Measurements from ENCODE around the gene CDH4.

The CDH4 gene

GRCh38 chr20:61251529-61252393, at the start of gene CDH4:
Gene CDH4 (plus strand): TSS chr20:61252261.
- DNase-seq: no peak

DNA sequence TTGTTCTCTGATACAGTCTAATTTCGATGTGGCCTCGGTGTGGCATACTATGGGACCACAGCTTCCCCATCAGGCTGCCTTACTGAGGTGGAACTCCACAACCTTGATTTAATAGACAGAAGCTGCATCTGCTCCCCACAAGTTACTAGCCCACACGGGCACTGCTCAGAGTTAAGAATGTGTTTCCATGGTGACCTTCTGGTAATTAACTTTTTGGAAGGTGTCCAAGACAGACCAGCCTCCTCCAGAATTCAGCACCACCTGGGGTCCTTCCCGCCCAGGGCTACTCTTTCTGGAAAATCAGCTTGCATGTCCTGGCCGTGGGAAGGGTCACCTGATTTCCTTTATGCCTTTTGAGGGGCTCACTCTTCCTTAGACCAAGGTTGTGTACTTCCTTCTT, 48.7 kb upstream of the CDH4 start:
- no peak for DNase-seq

DNA sequence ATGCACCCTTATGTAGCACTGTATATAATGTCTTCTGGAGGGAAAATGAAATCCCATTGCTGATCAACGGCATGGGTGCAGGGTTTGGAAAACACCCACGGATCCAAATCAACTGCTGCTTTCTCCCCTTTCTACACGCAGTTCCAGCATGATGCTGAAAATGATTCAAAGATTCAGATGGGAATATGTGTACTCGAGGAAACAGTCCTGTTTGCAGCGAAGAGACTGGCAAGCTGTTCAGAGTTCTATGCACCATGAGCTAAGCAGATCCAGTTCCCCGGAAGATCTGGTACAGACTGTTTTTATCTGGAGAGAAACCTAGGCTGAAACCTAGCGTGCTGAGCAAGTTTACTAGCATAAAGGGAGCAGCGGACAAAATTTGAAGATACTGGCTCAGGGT, 47.9 kb upstream of the CDH4 start:
- DNase-seq: no peak

DNA sequence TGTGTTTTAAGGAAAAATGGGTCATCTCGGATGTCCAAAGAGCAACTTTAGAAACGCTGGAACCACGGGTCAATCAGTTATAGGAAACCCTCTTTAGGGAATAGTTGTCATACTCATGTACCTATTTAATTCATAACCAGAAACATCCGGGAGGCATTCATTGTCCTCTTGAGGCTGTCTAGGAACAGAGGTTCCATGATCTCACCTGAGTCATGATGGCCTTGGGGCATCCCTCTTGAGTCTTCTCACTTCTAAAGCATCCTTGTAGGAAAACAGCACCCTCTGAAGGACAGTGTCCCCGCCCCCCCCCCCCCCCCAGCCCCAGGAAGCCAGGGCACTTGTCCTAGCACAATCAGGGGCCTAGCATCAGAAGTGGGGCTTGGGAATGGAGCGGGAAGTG, 46.3 kb upstream of the CDH4 start:
- no peak for DNase-seq

DNA sequence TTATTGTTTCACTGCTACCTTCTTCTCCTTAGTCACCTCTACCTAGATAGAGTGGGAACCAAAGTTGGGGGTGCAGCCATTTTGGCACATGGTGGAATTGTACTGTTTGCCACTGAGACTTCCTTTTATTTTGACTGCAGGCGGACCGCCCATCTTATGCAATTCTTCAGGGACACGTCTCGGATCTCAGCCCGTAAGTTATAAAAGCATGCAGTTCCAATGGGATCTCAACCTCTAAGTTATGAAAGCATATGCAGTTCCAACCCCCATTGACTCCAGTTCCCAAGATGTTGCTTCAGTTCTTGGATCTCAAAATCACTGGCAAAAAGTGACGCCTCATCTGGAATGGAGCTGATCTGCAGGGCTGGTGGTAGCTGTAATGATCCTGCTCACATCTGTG, 41.2 kb upstream of the CDH4 start:
- no peak for DNase-seq

GRCh38 chr20:61217848-61218247, 34.2 kb upstream of the CDH4 start:
- DNase-seq: no peak

DNA sequence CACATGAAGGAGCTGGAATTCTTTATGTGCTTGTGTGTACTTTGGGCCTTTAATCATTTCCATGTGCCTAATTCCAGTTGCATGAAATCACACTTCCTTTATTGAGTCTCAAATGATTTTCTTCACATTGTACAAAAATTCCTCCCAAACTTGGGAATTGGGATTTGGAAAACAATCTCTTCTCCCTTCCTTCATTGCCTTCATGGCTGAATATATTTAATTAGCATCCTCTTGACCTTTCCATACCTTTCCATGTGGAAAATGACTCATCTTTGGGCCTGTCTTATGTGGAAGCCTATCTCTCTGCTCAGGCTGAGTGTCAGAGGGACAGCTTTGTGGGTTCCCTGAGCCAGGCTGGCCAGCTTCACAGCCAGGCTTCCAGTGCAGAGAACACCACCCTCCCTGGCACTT, 33.0 kb upstream of the CDH4 start:
- no peak for DNase-seq

GRCh38 chr20:61220131-61220530, 31.9 kb upstream of the CDH4 start:
- DNase-seq: no peak

DNA sequence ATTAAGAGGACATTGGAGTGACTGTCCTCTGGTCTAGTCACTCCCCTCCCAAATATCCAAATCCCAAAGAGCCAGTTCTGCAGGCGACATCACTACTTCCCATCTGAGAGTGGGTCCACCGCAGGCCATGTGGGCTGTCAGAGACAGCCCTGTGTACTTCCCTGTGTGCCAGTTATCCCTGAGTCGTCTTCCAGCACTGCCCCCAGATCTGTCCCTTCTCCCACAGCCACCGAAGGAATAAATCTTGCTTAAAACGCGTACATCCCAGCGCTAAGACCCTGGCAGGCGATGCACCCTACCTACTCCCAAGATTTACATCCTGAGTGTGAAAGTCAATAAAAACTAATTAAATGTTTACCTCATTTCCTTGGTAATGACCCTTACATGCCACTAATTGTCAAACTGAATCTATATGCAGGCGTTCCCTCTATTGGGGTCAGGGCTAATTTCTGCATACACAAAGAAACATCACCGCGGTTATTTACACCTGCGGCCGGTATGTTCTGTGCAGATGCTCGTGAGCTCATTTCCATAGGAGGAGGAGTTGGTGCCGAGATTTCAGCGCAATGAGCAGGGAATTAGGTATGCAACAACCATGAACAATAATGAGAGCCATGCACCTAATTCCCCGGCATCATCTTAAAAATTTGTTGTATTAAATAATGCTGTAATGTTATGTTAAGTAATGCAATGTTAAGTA, 31.3 kb upstream of the CDH4 start:
- no peak for DNase-seq

- no peak for DNase-seq
Observed at GRCh38 chr20:61222699-61223098, 29.4 kb upstream of the CDH4 start.

DNA sequence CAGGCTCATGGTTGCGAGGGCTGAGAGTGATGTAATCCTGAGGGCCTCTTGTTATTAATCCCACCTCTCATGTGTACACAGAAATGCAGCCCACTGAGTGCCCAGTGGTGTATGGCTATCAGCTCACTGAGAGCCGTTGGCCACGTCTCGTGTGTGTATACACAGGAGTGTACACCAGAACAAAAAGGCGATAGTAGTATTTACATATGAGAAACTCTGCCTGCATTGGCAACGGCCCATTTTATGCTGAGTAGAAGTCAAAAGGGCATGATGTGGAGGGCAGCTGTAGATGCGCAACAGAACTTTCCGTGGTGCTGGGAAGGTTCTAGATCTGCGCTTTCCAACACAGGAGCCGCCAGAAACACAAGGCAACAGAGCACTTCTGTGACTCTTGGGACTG, 28.9 kb upstream of the CDH4 start:
- DNase-seq: no peak

DNA sequence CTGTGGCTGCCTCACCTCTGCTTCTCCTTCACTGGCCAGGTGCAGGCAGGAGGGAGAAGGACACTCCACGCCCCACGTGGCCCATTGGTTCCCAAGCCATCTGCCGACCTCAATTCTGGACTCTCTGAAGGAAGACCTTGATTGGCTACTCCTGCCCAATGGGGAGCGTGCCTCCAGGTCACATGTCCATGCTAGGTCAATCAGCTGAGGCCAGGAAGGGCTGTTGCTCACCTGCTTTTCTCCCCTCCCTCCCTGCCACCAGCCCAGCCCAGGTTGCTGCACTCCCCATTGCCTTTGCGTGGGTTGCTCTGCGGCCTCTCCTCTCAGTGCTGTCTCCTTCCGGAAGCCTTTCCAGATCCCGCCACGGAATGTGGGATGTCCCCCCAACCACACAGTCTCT, 21.9 kb upstream of the CDH4 start:
- DNase-seq: no peak

DNA sequence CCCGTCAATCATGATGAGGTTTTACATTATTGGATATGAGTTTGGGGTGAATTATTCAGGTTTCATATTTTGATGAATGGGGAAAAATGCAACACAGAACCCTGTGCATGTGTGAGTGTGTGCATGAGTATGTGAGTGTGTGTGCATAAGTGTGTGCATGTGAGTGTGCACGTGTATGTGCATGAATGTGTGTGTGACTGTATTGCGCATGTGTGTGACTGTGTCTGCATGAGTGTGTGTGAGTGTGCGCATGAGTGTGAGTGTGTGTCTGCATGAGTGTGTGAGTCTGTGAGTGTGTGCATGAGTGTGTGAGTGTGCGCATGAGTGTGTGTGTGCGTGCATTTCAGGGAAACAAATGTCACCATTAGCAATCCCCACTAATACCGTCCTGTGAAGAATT, 18.5 kb upstream of the CDH4 start:
- DNase-seq: no peak

- DNase-seq: no peak
Observed at GRCh38 chr20:61234224-61234890, 17.7 kb upstream of the CDH4 start.

DNA sequence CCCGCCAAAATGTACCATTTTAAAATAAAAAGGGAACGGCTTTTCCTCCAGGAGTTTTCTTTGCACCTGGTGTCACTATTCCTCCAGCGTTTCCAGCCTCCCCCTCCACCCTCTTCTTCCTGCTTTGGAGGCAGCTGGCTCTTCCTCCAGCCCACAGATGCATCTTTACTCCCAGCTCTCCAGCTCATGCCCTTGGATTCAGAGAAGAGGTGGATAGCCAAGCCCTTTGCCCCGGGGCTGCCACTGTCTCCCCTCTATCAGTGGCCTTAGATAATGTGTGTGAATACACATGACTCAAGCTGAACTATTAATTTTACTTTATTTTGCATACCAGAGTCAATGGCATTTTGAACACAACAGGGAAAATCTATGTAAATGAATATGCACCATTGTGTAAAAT, 15.3 kb upstream of the CDH4 start:
- DNase-seq: no peak

DNA sequence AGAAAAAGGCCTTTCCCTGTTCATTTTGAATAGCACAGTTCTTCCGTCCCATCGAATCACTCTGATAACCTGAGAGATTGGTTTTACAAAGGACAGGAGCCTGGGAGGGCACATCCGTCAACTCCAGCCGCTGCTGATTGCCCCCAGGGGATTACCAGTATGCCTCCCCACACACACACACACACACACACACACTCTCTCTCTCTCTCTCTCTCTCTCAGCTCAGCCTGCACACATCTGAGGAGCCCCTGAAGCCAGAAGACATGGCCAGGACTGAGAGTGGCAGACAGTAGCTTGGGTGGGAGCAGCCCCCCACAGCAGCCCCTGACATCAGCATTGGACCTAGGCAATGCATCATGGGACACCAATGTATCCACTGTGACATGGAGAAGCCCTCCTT, 13.2 kb upstream of the CDH4 start:
- no peak for DNase-seq

DNA sequence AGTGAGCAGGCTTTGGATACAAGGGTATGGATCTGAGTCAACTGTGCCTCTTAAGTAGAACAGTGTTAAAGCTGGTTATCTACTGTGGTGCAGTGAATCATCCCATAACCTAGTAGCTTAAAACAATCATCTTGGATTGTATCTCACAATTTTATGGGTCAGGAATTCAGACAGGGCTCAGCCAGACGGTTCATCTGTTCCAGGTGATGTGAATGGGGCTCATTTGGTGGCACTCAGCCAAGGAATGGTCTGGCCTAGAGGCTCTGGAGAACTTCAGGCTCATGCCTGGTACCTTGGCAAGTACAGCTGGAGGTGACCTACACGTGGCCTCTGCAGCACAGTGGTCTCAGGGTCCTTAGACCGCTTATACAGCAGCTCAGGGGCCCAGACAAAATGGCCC, 11.2 kb upstream of the CDH4 start:
- no peak for DNase-seq

DNA sequence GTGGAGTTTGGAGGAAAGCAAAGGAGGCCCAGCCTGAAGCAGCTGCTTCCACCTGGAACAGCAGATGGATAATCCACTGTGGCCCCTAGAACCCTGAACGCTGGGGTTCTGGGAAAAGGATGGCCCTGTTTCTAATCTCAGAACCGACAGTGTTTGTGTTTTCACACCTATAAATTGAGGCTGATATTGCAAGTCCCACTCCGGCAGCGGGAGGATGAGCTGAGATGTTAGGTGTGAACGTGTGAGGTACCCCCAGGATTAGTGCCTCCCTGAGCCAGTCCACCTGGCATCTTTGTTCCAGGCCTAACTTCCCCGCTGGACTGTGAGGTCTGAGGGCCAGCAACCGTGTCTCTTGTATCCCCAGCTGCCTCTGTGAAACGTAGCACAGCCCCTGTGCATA, 7.8 kb upstream of the CDH4 start:
- no peak for DNase-seq

- DNase-seq: no peak
Observed at GRCh38 chr20:61246269-61246668, 5.8 kb upstream of the CDH4 start.

DNA sequence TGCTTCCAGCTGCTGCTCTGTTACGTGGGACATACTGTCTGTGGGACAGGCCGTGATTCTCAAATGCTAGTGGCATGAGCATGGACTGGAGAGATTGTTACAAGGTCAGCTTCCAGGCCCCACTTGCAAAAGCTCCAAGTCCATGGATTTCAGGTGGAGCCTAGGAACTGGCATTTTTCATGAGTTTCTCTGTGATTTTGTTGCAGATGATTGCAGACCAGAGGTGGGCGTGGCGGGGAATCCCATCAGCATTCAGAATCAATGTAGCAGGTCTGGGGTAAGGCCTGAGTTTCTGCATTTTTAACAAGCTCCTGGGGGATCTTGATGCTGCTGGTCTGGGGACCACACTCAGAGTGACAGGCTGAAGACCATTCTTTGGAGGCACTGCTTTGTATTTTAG, 2.4 kb upstream of the CDH4 start:
- DNase-seq: no peak

GRCh38 chr20:61252601-61253263, 671 bp downstream of the CDH4 start:
- DNase-seq: no peak

GRCh38 chr20:61253264-61253639, 1.2 kb downstream of the CDH4 start:
- DNase-seq: no peak

Data from CD4-positive, alpha-beta T cell treated with Interleukin-17A for 1 hour (primary cell).